HG02970 (cell line): ENCODE results near the gene NAA25.
"Not testable (repeated sequence)": the region's sequence is repeated elsewhere in the genome, so short reads cannot be mapped to it uniquely, and the experiment has no call there.

Experiments
- ATAC-seq: cut with Tn5 transposase; IDR thresholded peaks from one replicate; pipeline ENCODE4 v1.9.1; 2021; ENCODE audit warnings: mild to moderate bottlenecking, moderate library complexity, moderate number of reproducible peaks; ENCODE audit not compliant: unreplicated experiment, low FRiP score

Gene NAA25

DNA sequence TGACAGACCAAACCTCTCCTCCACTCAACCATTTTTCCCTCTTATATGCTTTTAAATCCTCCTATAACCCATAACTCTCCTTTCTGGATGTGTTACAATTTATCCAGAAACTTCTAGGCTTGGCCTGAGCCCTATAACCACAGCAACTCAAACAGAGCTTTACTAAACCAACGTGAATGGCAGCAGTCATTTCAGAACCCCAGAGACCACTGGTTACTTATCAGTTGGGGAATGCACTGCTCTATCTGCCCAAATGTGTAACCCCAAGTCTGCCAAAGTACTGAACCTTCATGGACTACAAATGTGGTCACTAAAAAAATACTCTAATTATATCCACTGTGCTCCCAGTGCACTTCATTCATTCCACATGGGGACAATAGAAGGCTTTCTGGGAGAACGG lies 42.0 kb downstream of the NAA25 start:
- ATAC-seq = no peak

DNA sequence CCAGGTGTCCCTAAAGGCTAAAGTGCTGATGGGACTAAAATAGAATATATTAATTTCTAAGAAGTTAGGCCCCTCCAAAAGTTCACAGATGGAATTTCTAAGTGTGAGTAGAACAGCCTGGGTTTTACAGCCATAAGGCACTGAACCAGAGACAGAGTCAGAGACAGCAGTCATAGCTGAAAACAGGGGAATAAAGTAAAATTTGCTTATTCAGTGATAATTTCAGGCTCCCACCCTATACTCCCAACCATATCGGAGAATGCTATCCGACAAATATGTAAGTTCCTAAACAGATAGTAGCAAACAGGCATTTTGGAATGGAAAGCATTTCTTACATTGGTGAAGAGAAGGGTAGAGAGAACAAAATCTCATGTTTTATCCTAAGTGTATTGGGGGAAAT lies 45.3 kb downstream of the NAA25 start:
- ATAC-seq = no peak

DNA sequence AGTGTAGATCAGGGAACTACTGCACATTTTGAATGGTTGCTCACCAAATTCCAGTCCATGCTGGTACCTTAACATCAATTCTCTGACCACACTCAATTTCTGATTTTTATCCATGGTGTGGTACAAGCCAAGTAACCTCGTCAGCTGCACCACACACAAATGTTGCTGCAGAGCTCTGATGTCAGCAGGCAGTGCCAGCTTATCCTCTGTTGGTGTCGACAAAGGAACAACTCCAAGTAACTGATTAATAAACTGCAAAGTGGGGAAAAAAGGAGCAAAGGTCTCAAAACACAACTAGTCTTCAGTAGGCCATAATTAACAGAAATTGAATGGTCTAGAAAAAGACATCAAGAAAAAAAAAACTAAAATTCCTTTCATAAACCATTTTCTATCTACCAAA lies 47.4 kb downstream of the NAA25 start:
- ATAC-seq = no peak

DNA sequence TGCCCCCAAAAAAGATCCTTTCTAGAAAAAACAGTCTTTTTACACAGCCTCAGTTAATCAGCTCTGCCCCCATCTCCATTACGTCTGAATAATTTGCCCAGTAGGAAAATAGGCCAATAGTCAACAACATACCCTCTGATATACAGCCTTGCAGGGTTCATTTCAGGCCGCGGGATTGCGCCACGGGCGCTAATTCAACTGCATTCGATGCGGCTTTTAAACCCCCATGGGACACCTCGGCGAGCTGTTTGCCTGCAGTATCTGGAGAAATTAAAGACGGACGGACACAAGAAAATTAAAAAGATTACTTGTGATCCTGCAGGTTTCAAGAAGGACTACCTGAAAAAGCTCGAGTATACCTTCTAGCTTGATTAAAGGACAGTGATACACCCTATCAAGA lies 59.2 kb downstream of the NAA25 start:
- no peak for ATAC-seq

DNA sequence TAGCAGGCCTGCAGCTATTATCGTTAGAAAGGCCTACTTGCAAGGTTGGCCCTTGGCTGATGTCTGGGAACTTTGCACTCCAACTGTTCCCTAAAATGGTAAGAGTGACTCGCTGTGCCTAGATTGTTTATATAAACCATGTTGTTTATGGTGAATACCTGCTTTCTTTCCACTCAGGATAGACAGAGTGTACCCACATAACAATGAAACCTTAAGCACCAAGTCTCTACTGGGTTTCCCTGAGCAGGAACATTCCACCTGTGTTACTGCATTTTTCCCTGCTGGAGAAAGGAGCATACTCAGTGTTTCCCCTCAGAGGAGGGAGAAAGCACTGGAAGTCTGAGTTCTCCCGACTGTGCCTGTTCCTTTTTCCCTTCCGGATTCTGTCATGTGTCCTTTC lies 62.6 kb downstream of the NAA25 start:
- ATAC-seq = no peak

DNA sequence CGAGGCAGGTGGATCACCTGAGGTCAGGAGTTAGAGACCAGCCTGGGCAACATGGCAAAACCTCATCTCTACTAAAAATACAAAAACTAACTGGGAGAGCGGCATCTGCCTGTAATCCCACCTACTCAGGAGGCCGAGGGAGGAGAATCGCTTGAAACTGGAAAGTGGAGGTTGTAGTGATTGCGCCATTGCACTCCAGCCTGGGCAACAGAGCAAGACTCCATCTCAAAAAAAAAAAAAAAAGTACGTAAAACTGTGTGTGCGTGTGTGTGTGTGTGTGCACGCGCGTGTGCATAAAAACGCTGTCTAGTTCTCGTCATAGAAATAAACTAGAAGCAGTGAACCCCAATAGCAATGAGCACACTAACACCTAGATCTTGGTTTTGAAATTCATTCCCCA lies 72.0 kb downstream of the NAA25 start:
- ATAC-seq = not testable (repeated sequence)

DNA sequence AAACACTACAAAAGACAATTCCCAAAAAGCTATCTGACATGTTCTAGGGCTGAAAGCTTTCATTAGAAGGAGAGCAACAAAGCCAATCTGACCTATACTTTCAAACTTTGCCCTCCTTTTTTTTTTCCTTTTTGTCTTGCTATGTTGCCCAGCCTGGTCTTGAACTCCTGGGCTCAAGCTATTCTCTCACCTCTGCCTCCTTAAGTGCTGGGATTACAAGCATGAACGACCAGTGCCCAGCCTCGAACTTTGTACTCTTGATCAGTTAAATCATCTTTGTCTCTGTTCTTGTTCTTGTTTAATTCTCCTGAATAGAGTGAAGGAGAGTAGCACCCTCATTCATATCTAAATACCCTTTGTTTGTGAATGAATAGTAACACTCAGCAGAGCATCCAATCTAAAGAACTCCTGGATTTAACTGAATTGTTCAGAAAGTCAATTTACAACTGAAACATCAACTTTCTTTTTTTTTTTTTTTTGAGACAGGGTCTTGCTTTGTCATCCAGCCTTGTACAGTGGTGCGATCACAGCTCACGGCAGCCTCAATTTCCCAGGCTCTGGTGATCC lies 73.3 kb downstream of the NAA25 start:
- no peak for ATAC-seq

DNA sequence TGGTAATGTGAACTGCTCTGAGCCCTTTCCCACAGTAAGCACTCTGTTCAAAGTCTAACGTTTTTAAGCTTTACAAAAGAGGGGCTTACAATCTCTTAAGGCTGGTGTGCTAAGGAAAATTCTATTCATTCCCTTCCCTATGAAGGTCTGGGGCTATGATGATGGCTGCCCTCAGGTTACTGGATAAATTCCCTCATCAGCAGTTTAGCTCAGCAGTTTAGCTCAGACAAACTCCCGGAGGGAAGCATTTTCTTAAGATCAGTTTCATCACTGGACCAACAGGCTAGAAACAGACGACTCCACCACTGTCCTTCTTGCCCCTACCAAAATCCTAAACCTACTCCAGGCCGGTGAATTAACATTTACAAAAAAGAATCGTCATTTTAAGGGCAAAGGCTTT lies 76.3 kb downstream of the NAA25 start:
- ATAC-seq = no peak

DNA sequence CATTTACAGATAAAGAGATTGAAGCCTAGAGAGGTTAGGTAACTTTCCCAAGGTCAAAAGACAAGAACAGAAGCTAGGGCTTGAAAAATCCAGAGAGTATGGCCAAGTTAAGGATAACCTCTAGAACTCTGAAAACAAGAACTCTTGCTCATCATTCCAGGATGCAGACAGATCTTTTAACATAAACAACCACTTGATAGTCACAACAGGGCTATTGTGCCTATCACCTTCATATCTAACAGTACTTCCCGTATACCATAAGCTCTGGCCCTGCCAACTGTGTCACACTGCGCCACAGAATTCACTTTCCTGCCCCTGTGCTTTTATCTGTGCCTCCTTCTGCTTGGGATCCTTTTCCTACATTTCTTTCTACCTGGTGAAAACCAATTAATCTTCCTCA lies 77.1 kb downstream of the NAA25 start:
- ATAC-seq = no peak

DNA sequence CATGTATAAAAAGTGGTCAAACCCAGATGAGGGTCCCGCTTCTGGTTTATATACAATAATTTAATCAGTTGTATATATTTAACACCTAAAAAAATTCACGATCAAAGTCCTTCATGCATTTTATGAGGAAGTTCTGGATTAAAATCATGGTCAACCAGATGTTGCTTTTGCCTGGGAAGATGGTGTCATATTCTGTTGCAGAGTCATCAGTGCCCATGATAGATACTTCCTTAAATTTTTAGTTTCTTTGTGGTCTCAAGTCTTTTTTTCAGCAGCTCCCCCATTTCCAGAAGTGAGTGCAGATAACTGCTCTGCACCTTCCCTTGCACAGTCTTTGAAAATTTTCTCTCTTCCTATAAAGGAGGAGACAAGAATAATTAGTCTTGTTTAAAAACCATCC lies 79.3 kb downstream of the NAA25 start:
- ATAC-seq = no peak

DNA sequence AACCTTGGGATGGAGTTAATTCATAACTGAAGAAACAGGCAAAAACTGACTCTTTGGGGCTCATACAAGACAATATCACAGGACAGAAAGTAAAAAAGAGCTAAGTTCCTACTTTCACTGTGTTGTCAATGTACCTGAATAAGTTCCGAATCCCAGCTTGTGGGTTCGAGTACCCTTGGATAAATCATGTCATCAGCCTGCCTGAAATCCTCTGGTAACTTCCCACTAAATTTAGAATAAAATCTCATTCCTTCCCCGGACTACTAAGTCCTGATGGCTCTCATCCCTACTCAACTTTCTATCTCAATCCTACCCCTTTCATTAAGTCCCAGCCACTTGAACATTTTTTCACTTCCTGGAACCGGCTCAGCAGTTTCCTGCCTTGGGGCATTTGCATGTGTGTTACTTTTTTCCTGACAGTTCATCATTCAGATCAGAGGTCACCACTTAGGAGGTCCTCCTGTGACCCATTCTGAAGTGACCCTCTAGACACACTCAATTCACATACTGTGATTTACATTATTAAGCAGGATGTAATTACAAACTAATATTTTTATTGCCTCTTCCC lies 82.7 kb downstream of the NAA25 start:
- no peak for ATAC-seq

DNA sequence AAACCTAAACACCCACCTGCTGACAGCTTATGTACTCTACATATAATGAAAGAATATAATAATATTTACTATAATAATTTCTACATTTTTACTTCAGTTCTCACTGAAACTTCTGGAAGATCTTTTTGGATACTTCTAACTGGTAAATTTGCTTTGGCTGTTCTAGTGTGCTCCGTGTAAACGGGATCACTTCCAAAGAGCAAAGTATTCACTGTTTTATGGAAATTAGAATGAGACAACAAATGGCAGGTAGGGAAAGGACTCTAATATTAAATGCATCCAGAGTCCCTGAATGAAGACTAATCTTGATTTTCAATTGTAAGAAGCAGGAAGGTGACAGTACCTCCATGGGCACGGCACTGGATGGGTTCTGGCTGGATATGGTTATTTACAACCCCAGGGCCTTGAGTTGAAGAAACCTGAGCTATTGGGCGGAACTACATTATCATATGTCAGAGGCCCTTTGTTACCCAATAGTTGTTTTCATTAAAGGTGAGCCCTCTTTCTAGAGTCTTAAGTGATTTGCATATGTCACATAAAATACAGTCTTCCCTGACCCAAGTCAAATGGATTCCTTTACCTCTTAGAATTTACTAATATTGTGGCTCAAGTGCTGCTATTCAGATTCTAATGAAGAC lies 84.7 kb downstream of the NAA25 start:
- no peak for ATAC-seq

DNA sequence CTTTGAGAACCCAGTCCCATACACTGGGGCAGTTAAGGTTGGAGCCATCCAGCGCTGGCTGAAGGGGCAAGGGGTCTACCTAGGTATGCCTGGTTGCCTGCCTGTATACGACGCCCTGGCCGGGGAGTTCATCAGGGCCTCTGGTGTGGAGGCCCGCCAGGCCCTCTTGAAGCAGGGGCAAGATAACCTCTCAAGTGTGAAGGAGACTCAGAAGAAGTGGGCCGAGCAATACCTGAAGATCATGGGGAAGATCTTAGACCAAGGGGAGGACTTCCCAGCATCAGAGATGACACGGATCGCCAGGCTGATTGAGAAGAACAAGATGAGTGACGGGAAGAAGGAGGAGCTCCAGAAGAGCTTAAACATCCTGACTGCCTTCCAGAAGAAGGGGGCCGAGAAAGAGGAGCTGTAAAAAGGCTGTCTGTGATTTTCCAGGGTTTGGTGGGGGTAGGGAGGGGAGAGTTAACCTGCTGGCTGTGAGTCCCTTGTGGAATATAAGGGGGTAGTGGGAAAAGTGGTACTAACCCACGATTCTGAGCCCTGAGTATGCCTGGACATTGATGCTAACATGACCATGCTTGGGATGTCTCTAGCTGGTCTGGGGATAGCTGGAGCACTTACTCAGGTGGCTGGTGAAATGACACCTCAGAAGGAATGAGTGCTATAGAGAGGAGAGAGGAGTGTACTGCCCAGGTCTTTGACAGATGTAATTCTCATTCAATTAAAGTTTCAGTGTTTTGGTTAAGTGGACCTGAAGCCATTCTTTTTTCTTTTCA lies 86.2 kb downstream of the NAA25 start:
- no peak for ATAC-seq

DNA sequence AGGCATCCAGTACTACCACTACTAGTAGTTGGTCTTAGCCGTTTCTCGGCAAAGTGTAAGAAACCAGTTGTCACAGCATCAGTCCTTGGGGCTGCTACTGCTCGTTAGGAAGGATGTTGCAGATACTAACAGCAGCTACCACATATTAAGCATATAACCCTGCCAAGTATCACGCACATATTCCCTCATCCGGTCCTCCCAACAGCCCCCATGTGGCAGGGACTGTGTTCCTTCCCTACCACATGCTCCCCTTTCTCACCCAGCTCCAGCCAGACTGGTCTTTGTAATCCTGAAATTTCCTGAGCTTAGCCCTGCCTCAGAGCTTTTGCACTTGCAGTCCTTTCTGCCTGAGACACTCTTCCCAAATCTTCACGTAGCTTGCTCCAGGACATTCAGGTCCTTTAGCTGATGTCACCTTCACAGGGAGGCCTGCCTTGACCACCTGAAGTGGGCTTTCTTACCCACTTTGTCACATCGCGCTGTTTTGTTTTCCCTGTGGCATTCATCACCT lies 87.6 kb downstream of the NAA25 start:
- ATAC-seq = no peak

DNA sequence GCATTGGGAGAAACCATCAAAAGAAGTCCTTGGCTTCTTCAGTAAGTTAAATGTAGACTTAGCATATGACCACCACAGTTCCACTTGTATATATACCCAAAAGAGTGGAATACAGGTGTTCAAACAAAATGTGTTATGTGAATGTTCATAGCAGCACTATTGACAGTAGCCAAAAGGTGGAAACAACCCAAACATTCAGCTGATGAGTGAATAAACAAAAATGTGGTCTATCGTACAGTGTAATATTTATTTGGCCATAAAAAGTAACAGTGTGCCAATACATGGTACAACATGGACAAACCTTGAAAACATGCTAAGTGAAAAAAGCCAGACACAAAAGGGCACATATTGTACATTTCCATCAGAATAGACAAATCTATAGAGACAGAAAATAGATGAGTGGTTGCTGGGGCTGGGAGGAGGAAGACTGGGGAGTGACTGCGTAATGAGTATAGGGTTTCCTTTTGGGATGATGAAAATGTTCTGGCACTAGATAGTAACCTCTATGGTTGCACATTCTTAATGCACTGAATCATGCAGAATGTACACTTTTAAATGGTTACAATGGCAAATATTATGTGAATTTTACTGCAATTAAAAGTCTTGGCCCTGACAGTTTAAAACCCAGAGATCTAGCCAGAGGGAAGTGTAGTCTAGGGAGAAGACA lies 89.9 kb downstream of the NAA25 start:
- ATAC-seq = no peak

DNA sequence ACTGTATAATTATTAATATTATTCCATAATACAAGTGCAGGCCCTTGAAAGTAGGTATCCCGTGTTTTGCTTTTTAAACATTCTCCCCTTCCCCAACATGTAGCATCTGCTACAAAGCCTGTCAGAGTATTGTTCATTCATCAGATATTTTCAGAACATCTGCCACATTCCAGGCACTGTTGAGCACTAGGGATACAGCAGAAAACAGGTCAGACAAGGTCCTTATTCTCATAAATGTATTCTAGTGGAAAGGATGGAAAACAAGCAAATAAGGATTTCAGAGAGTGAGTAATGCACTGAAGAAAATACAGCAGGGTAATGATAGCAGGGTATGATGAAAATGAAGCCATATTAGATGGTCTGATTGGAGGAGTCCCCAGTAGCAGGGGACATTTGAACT lies 91.5 kb downstream of the NAA25 start:
- no peak for ATAC-seq

DNA sequence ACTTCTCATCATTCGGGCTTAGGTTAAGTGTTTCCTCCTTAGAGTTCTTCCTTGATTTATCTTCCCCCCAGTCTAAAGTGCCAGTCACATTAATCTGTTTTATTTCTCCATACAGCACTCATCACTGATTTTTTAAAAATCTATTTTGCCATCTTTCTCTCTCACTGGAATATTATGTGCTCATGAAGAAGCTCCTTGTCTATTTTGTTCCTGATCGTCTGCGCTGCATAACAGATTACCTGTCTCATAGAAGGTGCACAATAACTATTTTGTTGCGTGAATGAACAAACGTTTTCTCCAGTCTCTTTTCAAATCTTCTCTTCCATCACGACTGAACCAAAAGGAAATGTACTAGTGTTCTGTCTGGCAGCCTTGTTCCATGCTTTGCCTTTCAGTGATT lies 92.6 kb downstream of the NAA25 start:
- ATAC-seq = no peak

DNA sequence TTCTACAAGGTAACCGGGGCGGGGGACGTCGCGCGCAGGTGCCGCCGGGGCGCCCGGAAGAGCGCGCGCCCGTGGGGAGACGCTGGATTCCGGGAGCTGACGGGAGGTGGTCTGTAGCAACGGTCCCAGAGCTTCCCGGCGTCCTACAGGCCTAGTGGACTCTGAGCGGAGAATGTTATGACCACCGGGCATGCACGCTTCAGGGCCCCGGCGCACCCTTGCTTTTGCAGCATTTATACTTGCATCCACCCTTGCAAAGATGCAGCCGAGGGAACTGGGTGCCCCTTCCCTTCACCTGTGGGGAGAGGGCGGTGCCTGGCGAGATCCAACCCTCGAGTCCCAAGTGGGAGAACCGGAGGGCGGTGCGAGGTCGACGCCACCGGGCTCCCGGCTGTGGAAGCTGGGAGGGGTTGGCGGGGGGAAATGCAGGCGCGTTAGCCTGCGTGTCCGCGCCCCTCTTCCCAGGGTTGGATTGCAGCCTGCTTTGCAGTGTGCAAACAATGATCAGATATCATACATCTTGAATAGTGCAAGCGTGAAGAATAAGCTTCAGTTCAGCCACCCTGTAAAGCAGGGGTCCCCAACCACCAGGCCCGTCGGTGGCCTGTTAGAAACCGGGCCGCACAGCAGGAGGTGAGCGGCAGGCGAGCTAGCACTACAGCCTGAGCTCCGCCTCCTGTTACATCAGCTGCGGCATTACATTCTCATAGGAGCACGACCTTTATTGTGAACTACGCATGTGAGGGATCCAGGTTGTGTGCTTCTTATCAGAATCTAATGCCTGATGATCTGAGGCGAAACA lies 94.8 kb downstream of the NAA25 start:
- peak; percentile 27 for ATAC-seq

DNA sequence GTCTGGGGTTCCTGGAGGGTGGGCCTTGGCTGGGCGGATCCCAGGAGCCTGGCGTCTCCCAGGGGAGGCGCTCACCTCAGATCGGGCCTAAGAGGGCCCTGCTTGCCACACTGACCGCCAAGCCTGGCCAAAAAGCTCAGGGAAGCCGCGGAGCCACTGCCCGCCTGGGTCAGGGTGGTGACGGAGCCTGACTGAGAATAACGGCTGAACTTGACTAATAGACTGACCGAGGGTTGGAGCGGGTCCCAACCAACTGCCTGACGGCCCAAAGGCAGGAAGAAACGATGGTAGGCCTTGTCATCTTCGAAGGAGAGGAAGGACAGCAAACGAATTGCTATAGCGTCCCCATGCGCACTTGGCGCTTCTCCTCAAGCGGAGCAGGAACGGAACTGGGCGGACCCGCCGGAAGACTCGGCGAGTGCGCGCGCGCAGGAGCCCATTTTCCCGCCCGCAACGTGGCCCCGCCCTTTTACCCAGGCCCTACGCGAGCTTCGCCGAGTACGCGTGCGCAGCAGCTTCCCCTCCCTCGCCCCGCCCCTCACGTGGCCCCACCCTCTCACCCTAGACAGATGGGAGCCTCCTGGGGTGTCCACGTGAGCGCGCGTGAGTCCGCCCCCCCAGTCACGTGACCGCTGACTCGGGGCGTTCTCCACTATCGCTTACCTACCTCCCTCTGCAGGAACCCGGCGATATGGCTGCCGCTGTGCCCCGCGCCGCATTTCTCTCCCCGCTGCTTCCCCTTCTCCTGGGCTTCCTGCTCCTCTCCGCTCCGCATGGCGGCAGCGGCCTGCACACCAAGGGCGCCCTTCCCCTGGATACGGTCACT lies 95.6 kb downstream of the NAA25 start, which contains the start of the genes ERP29 and TMEM116:
Gene ERP29, plus strand, starts transcription at position 652 of the 826 bp plus-strand sequence. Its CDS starts 40 bp downstream, at position 692.
Gene TMEM116, minus strand, starts transcription at position 391 of the 826 bp plus-strand sequence. CDS start 7,895 bp downstream, outside the sequence.
- peak; percentile 78 for ATAC-seq
